ENCODE measurements around the gene CYP3A5.

DNA sequence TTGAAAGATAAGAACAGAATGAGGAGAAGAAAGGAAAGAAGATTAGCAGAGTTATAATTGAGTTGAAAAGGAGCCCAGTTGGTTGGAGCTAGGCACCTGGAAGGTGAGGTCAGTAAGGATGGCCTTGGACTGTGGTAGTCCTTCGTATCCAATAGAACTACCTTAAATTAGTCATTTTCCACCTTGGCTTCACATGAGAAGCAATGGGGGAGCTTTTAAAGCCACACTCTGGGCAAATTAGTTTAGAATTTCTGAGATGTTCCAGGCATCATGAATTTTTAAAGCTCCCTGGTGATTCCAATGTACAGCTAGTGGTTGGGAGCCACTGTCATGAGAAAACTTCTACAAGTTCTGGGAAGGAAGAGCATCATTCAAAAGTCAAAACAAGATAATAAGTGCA, 27.3 kb upstream of the CYP3A5 start:
- TF ChIP-seq CTCF (IDR thresholded peaks at IDR 0.05; ENCODE audit: low read depth, low read length) (no peak), EZH2phosphoT487 (IDR thresholded peaks at IDR 0.05; ENCODE audit: low read depth) (no peak)

Measured in OCI-LY3 (cell line).